ENCODE measurements around the gene NSD1. TPM values are rescaled to one million over a fixed set of nuclear protein-coding genes. Genes with fewer than 3 reads are reported as not detected.

NSD1 gene
- total and polyA plus RNA-seq, 2 experiments from 2014 or later = 26.6 to 28.8 TPM

DNA sequence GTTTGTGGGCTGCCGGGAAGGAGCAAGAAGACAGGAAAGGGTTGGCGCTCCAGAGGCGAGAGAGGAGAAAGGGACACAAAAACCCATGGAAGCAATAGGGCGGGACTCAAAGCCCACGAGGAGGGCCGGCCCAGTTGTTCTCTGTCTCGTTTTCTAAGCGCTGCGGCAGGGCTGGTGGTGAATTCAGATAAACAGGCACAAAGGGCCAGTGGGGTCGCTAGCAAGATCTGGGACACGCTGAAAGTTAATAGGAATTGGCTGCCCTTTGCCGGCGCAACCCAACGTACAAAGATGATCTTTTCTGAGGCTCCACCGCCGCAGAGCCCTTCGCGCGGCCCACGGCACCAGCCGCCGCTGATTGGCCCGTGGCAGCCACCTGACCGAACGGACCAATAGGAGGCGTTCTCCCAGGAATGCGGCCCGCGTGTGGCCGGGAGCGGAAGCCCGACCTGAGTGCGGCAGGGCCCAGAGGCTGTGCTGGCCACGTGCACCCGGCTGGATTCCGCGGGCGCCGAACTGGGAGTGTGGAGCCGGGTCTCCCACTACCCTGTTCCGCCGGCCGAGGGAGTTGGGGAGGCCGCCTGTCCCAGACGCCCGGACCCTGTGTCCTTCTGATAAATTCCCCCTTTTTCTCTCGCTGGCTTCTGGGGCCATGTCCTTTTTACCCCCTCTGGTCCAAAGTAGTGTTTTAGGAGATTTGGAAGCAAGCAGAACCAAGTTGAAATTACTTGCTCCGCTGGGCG, 16.8 kb upstream of the NSD1 start:
- peak overlapping the region; percentile 52 for H2AFZ ChIP-seq
- TF ChIP-seq EZH2 (IDR thresholded peaks at IDR 0.05; ENCODE audit: borderline replicate concordance) (no peak), EZH2phosphoT487 (IDR thresholded peaks at IDR 0.05; ENCODE audit: low read depth, severe bottlenecking, unreplicated experiment) (no peak)
- TF ChIP-seq, protein P1, sequence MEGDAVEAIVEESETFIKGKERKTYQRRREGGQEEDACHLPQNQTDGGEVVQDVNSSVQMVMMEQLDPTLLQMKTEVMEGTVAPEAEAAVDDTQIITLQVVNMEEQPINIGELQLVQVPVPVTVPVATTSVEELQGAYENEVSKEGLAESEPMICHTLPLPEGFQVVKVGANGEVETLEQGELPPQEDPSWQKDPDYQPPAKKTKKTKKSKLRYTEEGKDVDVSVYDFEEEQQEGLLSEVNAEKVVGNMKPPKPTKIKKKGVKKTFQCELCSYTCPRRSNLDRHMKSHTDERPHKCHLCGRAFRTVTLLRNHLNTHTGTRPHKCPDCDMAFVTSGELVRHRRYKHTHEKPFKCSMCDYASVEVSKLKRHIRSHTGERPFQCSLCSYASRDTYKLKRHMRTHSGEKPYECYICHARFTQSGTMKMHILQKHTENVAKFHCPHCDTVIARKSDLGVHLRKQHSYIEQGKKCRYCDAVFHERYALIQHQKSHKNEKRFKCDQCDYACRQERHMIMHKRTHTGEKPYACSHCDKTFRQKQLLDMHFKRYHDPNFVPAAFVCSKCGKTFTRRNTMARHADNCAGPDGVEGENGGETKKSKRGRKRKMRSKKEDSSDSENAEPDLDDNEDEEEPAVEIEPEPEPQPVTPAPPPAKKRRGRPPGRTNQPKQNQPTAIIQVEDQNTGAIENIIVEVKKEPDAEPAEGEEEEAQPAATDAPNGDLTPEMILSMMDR (IDR thresholded peaks at IDR 0.05; ENCODE audit: poor library complexity) = no peak
- H3K27me3 ChIP-seq = no peaks in the 10 kb centered on the region
- H3K79me2 ChIP-seq = no peaks in the 10 kb centered on the region
- no peak overlapping the region for H3K4me3 ChIP-seq
- no peaks in the 10 kb centered on the region for H3K4me1 ChIP-seq (ENCODE audit: insufficient read depth)
- H3K36me3 ChIP-seq (replicated peaks; ENCODE audit: insufficient read depth, low read depth) = no peaks in the 10 kb centered on the region
- H3K9me3 ChIP-seq (ENCODE audit: low read depth) = no peaks in the 10 kb centered on the region
- H3K4me2 ChIP-seq = peak overlapping the region; percentile 42
- H3K27ac ChIP-seq = no peak overlapping the region
- no peaks in the 10 kb centered on the region for H3K9me2 ChIP-seq (replicated peaks; ENCODE audit: insufficient read depth)
- peak; percentile 54 for DNase-seq (ENCODE audit: low spot score)
- 66% methylated on average over 46 of the region's 49 CpGs for WGBS (ENCODE audit: low lambda C conversion rate, missing lambda C conversion rate)
- no peaks in the 10 kb centered on the region for H4K20me1 ChIP-seq (ENCODE audit: insufficient read depth, poor library complexity, severe bottlenecking)

DNA sequence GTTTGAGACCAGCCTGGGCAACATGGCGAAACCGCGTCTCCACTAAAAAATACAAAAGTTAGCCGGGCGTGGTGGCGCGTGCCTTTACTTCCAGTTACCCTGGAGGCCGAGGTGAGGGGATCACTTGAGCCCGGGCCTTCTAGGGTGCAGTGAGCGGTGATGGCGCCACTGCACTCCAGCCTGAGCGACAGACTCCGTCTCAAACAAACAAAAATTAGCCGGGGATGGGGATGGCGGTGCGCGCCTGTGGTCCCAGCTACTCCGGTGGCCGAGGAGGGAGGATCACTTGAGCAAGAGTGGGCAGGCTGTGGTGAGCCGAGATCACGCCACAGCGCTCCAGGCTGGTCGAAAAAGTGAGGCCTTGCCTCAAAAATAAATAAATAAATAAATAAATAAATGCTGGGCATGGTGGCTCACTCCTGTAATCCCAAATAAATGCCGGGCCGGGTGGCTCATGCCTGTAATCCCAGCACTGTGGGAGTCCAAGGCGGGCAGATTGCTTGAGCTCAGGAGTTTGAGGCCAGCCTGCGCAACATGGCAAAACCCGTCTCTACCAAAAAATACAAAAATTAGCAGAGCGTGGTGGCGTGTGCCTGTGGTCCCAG, 16.0 kb upstream of the NSD1 start:
- DNase-seq (ENCODE audit: low spot score) = no peak
- Histone ChIP-seq H3K36me3 (replicated peaks; ENCODE audit: insufficient read depth, low read depth) (no peaks in the 10 kb centered on the region), H4K20me1 (ENCODE audit: insufficient read depth, poor library complexity, severe bottlenecking) (no peaks in the 10 kb centered on the region), H3K4me1 (ENCODE audit: insufficient read depth) (no peaks in the 10 kb centered on the region), H3K9me3 (ENCODE audit: low read depth) (no peaks in the 10 kb centered on the region), H3K9me2 (replicated peaks; ENCODE audit: insufficient read depth) (no peaks in the 10 kb centered on the region), H3K27me3 (no peaks in the 10 kb centered on the region), H3K79me2 (no peaks in the 10 kb centered on the region), H3K4me3 (no peak overlapping the region), H2AFZ (no peak overlapping the region), H3K27ac (no peak overlapping the region), H3K4me2 (no peak overlapping the region)
- TF ChIP-seq EZH2 (IDR thresholded peaks at IDR 0.05; ENCODE audit: borderline replicate concordance) = no peak
- TF ChIP-seq, protein P1 (IDR thresholded peaks at IDR 0.05; ENCODE audit: poor library complexity) = no peak
- TF ChIP-seq EZH2phosphoT487 (IDR thresholded peaks at IDR 0.05; ENCODE audit: low read depth, severe bottlenecking, unreplicated experiment) = no peak
- 98% methylated on average over 28 of the region's 30 CpGs for WGBS (ENCODE audit: low lambda C conversion rate, missing lambda C conversion rate)

DNA sequence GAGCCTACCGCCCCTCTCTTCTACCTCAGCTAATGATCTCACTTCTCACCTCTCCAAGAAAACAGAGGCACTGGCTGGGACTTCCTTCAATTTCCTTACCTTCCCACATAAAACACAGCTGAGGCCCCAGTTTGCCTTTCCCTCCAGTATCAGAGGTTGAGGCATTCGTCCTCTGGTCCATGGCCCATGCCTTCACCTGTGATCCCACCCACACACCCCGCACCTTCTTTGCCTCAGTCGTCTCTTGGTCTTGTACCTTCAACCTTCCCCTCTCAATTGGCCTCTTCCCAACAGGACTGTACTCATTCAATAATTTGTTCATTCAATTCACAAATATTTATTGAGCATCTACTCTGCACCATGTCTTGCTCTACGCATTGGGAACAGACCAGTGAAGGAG, 11.0 kb upstream of the NSD1 start:
- H3K79me2 ChIP-seq = no peaks in the 10 kb centered on the region
- H3K36me3 ChIP-seq (replicated peaks; ENCODE audit: insufficient read depth, low read depth) = no peaks in the 10 kb centered on the region
- no peaks in the 10 kb centered on the region for H3K9me2 ChIP-seq (replicated peaks; ENCODE audit: insufficient read depth)
- no peak overlapping the region for H3K4me3 ChIP-seq
- H2AFZ ChIP-seq = no peak overlapping the region
- no peaks in the 10 kb centered on the region for H4K20me1 ChIP-seq (ENCODE audit: insufficient read depth, poor library complexity, severe bottlenecking)
- H3K27me3 ChIP-seq = no peaks in the 10 kb centered on the region
- no peak for DNase-seq (ENCODE audit: low spot score)
- no peaks in the 10 kb centered on the region for H3K4me1 ChIP-seq (ENCODE audit: insufficient read depth)
- TF ChIP-seq EZH2phosphoT487 (IDR thresholded peaks at IDR 0.05; ENCODE audit: low read depth, severe bottlenecking, unreplicated experiment) (no peak), EZH2 (IDR thresholded peaks at IDR 0.05; ENCODE audit: borderline replicate concordance) (no peak)
- TF ChIP-seq, protein P1 (IDR thresholded peaks at IDR 0.05; ENCODE audit: poor library complexity) = no peak
- H3K9me3 ChIP-seq (ENCODE audit: low read depth) = no peaks in the 10 kb centered on the region
- H3K4me2 ChIP-seq = no peak overlapping the region
- 94% methylated on average over 5 of the region's 5 CpGs for WGBS (ENCODE audit: low lambda C conversion rate, missing lambda C conversion rate)
- H3K27ac ChIP-seq = no peak overlapping the region
